HG03520 (cell line): ENCODE data around the gene ATP5F1A.
"Not testable (repeated sequence)": the region's sequence is repeated elsewhere in the genome, so short reads cannot be mapped to it uniquely, and the experiment has no call there.

ENCODE experiments used
- ATAC-seq: cut with Tn5 transposase; IDR thresholded peaks from one replicate; pipeline ENCODE4 v1.9.1; 2021; ENCODE audit warnings: mild to moderate bottlenecking, moderate library complexity; ENCODE audit not compliant: unreplicated experiment

Gene ATP5F1A

GRCh38 chr18:46048641-46049040 lies 49.5 kb downstream of the ATP5F1A start:
- ATAC-seq, result no peak

GRCh38 chr18:46047369-46047768 lies 50.7 kb downstream of the ATP5F1A start:
- not testable (repeated sequence) for ATAC-seq

- ATAC-seq, result no peak
Observed at GRCh38 chr18:46046688-46047087, 51.4 kb downstream of the ATP5F1A start.

GRCh38 chr18:46046126-46046525 lies 52.0 kb downstream of the ATP5F1A start:
- no peak for ATAC-seq

GRCh38 chr18:46042571-46043123 lies 55.4 kb downstream of the ATP5F1A start:
- no peak for ATAC-seq

- ATAC-seq, result no peak
Observed at GRCh38 chr18:46040747-46041104, 57.4 kb downstream of the ATP5F1A start.

- no peak for ATAC-seq
Observed at GRCh38 chr18:46040033-46040746, 57.9 kb downstream of the ATP5F1A start.

- ATAC-seq, result no peak
Observed at GRCh38 chr18:46037512-46038305, 60.4 kb downstream of the ATP5F1A start.

GRCh38 chr18:46035696-46036680 lies 62.1 kb downstream of the ATP5F1A start:
- ATAC-seq, result no peak

GRCh38 chr18:46034230-46034629 lies 63.9 kb downstream of the ATP5F1A start:
- no peak for ATAC-seq

- ATAC-seq, result no peak
Observed at GRCh38 chr18:46031741-46032140, 66.4 kb downstream of the ATP5F1A start.
